GM18499 (cell line): Measurements from ENCODE around the gene TLK2.
"Not testable (repeated sequence)": the region's sequence is repeated elsewhere in the genome, so short reads cannot be mapped to it uniquely, and the experiment has no call there.

Source experiments
- ATAC-seq: cut with Tn5 transposase; IDR thresholded peaks from one replicate; pipeline ENCODE4 v1.9.1; 2021; ENCODE audit warnings: moderate number of reproducible peaks; ENCODE audit not compliant: insufficient read depth, unreplicated experiment

TLK2 gene

DNA sequence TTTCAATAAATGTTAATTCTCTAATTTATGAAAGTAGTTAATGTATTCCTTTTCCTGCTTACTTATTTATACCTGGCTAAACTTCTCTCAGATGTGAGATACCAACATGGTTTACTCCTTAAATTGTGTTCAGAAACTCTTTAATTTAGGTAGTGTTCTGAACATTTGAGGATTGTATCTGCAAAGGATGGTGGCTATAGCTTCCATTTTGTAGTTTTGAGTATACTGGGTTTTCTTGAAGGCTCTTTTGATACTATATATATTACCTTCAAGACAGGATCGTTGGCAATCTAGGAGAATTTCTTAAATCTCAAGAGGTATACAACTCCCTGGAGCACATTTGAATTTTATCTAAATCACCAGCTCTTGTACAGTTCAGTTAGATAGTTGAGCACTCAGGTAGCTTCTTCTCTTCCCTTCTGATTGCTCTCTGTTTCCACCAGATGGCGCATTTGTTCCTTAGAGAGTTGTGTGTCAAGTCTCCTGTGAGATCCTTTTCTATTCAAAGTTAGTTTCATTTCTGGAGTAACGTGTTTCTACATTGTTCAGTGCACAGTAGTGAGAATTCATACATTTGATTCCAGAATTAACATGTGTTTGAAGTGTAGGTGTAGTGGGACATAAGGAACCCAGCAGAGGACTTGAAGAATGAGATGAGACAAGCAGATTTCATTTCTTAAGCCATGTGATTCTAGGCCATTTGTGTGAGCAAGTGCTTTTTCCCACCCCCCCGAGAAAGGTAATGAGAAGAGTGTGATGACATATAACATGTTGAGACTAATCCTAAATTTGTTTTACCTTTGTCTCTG lies 74.4 kb downstream of the TLK2 start:
- peak; percentile 64 for ATAC-seq

- not testable (repeated sequence) for ATAC-seq
Measured at GRCh38 chr17:62557532-62557931, 78.9 kb downstream of the TLK2 start.

GRCh38 chr17:62558941-62559340 lies 80.3 kb downstream of the TLK2 start:
- ATAC-seq = not testable (repeated sequence)

DNA sequence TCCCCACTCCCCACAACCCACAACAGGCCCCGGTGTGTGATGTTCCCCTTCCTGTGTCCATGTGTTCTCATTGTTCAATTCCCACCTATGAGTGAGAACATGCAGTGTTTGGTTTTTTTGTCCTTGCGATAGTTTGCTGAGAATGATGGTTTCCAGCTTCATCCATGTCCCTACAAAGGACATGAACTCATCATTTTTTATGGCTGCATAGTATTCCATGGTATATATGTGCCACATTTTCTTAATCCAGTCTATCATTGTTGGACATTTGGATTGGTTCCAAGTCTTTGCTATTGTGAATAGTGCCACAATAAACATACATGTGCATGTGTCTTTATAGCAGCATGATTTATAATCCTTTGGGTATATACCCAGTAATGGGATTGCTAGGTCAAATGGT lies 82.3 kb downstream of the TLK2 start:
- ATAC-seq = not testable (repeated sequence)

DNA sequence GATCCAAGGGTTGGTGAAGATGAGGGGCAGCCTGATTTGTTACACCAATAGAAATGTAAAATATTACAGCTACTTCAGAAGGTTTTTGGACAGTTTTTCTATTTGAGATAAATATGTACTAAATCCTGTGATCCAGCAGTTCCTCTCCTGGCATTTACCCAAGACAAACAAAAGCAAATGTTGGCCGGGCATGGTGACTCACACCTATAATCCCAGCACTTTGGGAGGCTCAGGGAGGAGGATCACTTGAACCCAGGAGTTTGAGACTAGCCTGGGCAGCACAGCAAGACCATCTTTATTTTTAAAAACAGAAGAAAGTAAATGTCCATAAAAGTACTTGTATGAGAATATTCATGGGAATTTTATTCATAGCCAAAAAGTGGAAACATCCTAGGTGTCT lies 84.0 kb downstream of the TLK2 start:
- no peak for ATAC-seq

DNA sequence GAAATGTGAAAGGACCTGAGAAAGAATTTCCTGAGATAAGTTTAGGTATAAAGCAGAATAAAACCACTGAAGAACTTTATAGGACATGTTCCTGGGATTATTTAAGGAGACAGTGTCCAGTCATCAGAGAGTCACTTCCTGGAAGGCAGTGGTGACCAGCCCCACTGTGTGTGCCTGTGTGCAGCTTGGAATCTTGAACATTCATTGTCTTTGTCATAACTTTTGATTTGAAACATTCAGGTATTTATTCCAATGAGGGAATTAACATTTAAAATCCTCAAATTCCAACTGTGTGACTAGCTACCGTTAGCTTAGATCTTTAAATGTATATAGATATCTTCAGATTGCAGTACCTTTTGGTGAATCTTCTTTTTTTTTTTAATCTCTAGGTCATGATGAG lies 87.2 kb downstream of the TLK2 start:
- no peak for ATAC-seq

- ATAC-seq = no peak
Measured at GRCh38 chr17:62566996-62567578, 88.5 kb downstream of the TLK2 start.

DNA sequence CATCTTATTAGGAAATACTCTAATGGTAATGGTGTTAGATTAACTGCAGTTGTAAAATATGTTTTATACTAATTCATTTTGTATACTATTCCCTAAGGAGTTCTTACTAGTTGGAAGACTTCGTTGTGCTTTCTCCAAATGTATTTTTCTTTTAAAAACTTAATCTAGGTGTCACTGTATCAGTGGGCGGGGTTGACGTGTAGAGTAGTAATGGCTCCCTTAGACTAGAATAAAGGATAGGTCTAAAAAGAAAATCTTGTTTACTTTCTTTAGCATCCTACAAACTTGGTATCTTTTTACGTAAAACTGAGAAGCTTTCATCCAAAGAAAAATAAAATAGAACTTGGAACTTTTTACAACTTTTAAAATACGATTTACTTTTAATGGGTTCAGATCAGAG lies 93.9 kb downstream of the TLK2 start:
- no peak for ATAC-seq

DNA sequence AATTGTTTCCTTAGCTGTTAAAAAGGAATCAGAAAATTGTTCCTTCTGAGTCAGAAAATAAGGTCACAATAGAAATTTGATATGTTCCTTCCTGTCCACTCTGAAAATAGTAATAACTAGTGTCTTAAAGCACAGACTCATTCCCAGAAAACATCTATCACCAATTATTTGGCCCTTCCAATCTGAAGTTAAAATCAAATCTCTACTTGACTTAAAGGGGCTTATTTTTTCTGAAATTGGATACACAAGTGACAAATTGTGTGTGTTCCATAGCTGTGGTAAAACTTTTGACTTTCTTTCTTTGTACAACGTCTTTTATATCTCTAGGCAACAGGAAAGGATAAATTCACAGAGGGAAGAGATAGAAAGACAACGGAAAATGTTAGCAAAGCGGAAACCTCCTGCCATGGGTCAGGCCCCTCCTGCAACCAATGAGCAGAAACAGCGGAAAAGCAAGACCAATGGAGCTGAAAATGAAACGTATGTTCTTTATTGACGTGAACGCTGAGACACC lies 94.3 kb downstream of the TLK2 start:
- ATAC-seq = no peak

GRCh38 chr17:62573480-62574117 lies 95.0 kb downstream of the TLK2 start:
- ATAC-seq = no peak

DNA sequence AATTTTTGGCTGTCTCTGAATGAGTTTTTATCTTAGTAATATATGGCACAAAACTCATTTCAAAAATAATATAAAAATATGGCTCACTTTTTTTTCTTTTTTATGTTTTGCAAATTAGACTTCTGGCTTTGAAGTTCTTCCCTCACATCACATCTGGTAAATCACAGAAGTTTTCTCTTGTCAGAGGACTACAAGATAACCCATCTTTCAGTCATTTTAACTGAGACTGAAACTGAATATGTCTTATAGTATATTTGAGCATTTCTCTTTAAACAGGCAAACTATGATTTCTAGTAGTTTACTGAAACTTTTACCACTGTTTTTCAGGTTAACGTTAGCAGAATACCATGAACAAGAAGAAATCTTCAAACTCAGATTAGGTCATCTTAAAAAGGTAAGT lies 97.8 kb downstream of the TLK2 start:
- ATAC-seq = no peak

DNA sequence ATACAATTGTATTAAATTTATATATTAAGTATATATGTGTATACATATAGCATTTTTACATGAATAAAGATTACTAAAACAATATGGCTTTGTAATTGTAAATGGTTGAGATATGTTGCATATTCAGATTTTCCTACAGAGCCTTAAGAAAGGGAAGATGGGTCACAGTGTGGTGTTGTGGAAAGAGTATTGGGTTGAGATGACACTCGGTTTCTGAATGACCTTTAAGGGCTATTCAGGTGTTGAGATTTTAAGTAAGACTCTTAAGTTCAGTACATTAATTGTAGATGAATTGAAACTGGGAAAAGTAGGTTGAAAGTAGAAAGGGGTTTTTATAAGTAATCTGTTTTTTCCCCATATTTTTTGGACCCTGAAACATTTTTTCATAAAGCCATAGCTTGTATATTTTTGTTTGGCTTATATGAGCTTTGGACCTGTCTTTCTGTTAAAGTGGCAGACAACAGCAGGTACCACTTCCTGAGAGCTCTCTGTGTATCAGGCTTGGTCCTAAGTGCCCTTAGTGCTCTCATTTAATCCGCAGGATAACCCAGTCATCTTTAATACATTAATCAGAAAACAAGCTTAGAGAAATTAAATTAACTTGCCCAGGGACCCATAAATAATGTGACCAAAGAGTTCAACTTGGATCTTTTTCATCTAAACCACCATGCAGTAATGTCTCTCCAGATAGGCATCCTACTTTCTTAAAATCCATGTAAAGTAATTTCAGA lies 100.3 kb downstream of the TLK2 start:
- ATAC-seq = no peak

- ATAC-seq = no peak
Measured at GRCh38 chr17:62580947-62581346, 102.3 kb downstream of the TLK2 start.

GRCh38 chr17:62581764-62582163 lies 103.1 kb downstream of the TLK2 start:
- no peak for ATAC-seq

DNA sequence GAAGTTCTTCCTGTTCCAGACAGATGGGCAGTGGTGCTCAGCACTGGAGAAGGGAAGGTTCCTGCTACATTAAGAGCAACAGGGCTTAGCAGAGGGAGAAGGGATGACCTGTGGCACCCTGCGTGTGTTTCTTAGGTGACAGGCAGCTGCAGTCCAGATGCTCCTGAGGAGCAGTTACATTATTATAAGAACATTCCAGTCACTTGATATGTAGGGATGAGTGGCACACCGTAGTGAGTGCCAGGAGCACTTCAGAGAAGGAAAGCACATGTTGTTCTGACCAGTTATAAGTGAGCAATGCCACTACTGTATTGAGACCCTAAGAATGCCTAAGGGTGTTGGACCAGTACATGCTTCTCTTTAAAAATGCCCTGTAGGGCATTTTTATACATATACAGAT lies 108.9 kb downstream of the TLK2 start:
- ATAC-seq = no peak

DNA sequence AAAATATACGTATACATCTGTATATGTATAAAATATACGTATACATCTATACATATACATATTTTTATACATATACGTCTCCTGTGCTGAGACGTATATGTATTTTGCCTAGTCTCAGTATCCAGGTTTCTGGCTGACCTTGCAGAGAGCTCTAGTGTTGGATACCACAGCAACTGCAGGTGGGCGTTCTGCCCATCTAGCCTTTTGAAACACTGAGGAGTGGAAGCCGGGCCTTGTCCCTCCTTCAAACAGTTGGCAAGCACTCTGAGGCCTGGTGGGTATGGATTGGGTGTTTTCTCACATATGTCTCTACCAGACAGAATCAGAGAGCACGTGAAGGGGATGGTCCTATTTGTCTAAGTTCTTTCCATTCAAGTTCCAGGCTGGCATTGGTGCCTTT lies 109.5 kb downstream of the TLK2 start:
- no peak for ATAC-seq

DNA sequence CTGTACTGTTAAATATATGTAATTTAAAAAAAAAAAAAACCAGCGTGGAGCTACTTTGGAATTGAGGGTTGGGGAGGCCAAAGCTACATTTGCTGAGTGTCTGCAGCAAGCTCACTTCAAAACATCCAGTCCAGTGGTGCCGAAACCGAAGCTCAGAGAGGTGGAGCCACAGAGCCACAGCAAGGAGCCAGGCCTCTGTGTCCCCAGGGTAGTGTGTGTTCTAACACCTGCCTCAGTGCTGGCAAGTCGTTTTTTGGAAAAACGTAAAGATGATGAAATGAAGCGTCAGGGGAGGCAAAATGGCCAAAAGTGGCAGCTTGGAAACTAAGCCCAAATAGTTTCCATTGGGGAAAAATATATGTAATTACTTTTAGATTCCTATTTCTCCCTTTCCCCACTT lies 112.7 kb downstream of the TLK2 start:
- ATAC-seq = no peak

GRCh38 chr17:62591822-62592221 lies 113.2 kb downstream of the TLK2 start:
- not testable (repeated sequence) for ATAC-seq

GRCh38 chr17:62592341-62593099 lies 113.9 kb downstream of the TLK2 start:
- no peak for ATAC-seq

DNA sequence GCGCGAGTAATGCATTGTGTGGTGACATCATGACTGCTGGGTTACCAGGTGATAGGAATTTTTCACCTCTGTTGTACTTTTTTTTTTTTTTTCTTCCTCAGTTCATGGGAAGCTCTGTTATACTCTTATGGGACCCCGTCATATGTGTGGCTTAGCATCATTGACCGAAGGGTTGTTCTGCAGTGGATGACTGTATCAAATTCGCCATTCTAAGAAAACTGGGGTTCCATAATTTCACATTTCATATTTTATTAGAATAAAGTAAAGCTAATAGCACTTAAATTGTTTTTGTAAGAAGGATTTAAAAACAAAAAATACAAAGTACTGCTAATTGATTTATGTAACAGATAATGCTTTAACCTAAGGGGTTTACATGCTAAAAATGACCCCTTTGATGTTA lies 116.9 kb downstream of the TLK2 start:
- no peak for ATAC-seq
